Gastroesophageal sphincter (tissue), 3 donors: ENCODE data around the gene GOLGA6L7.
"Not testable (repeated sequence)": the region's sequence is repeated elsewhere in the genome, so short reads cannot be mapped to it uniquely, and the experiment has no call there.

ENCODE experiments used
- EP300 ChIP-seq: sonication (generic); formaldehyde crosslinking; IDR thresholded peaks from one replicate; pipeline ENCODE4 v1.6.1; 2017; ENCODE audit warnings: antibody characterized with exemption, mild to moderate bottlenecking
- POLR2A ChIP-seq, 2 donors: fragments of 450-650 bp; IDR thresholded peaks; one replicate each; pipeline ENCODE4 v1.6.1; 2017; ENCODE audit warnings: antibody characterized with exemption in 2 of 2, mild to moderate bottlenecking in 2 of 2, moderate library complexity in 1 of 2
- POLR2AphosphoS5 ChIP-seq: sonication (generic); formaldehyde crosslinking; IDR thresholded peaks from one replicate; pipeline ENCODE4 v1.6.1; 2017; ENCODE audit warnings: antibody characterized with exemption
- TF ChIP-seq, protein P1 (sequence below), 4 experiments: fragments of 200-600 bp in 2 of 4; fragments of 450-650 bp in 2 of 4; sonication (generic) in 1 of 4; IDR thresholded peaks; one replicate each; pipeline ENCODE4 v1.5.1; 2017 to 2019; ENCODE audit warnings: antibody characterized with exemption in 4 of 4, mild to moderate bottlenecking in 2 of 4, moderate library complexity in 2 of 4

DNA sequence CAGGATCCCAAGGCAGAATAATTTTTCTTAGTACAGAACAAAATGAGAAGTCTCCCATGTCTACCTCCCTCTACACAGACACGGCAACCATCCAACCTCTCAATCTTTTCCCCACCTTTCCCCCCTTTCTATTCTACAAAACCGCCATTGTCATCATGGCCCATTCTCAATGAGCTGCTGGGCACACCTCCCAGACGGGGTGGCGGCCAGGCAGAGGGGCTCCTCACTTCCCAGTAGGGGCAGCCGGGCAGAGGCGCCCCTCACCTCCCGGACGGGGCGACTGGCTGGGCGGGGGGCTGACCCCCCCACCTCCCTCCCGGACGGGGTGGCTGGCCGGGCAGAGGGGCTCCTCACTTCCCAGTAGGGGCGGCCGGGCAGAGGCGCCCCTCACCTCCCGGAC, 827 bp upstream of the GOLGA6L7 start:
- TF ChIP-seq POLR2AphosphoS5; POLR2A (IDR thresholded peaks at IDR 0.05); EP300: not testable (repeated sequence)
- TF ChIP-seq, protein P1, sequence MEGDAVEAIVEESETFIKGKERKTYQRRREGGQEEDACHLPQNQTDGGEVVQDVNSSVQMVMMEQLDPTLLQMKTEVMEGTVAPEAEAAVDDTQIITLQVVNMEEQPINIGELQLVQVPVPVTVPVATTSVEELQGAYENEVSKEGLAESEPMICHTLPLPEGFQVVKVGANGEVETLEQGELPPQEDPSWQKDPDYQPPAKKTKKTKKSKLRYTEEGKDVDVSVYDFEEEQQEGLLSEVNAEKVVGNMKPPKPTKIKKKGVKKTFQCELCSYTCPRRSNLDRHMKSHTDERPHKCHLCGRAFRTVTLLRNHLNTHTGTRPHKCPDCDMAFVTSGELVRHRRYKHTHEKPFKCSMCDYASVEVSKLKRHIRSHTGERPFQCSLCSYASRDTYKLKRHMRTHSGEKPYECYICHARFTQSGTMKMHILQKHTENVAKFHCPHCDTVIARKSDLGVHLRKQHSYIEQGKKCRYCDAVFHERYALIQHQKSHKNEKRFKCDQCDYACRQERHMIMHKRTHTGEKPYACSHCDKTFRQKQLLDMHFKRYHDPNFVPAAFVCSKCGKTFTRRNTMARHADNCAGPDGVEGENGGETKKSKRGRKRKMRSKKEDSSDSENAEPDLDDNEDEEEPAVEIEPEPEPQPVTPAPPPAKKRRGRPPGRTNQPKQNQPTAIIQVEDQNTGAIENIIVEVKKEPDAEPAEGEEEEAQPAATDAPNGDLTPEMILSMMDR (IDR thresholded peaks at IDR 0.05): not testable (repeated sequence)
